GM21619 (cell line): ENCODE measurements around the gene TMX2.
"Not testable (repeated sequence)": the region's sequence is repeated elsewhere in the genome, so short reads cannot be mapped to it uniquely, and the experiment has no call there.

Experiments used
- ATAC-seq: cut with Tn5 transposase; IDR thresholded peaks from one replicate; pipeline ENCODE4 v1.9.1; 2021; ENCODE audit not compliant: unreplicated experiment

TMX2 gene, protein sequence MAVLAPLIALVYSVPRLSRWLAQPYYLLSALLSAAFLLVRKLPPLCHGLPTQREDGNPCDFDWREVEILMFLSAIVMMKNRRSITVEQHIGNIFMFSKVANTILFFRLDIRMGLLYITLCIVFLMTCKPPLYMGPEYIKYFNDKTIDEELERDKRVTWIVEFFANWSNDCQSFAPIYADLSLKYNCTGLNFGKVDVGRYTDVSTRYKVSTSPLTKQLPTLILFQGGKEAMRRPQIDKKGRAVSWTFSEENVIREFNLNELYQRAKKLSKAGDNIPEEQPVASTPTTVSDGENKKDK

DNA sequence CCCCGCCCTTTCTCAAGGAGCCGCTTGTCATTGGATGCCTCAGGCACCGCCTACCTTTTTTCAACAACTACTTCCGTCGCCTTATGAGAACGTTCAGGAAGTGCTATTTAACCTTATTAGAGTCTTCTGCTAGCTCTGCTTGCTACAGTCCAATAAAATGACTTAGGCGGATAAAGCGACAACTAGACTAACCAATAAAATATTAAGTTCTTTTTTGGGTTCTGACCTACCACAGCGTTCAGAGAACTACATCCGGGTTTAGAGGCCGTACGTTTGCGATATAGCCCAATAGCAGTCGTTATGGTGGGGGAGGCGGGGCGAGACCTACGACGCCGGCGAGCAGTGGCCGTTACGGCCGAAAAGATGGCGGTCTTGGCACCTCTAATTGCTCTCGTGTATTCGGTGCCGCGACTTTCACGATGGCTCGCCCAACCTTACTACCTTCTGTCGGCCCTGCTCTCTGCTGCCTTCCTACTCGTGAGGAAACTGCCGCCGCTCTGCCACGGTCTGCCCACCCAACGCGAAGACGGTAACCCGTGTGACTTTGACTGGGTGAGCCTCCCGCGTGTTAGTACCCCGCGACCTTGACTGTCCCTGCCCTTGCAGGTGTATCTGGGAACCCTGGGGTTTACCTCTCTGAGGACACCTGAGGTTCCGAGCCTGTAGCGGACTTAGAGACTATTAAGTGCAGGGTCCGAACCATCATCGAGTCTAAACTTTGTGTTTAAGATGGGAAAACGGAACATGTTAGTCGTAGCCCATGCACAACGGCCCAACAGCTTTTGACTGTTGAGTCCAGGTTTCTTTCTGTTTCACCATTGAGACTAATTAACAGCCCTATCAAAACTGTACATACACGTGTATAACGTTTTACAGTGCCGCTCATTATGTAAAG, at the start of gene TMX2:
TSS of gene TMX2 (plus strand) at position 338 of the 895 bp plus-strand sequence. CDS start at position 364, 26 bp downstream.
- ATAC-seq = peak; percentile 91

DNA sequence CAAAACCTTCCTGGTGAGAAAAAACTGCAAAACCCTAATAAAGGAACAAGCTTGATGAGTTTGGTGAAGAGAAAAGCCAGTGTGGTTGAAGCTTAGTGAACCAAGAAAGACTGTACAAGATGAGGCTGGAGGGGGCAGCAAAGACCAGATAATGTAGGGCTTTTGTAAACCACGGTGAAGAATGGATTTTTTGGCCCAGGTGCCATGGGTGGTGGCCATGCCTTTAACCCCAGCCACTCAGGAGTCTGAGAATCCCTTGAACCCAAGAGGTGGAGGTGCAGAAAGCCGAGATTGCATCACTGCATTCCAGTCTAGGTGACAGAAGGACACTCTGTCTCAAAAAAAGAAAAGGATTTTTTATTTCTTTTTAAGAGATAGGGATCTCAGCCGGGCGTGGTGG, 49.5 kb upstream of the TMX2 start:
- no peak for ATAC-seq

DNA sequence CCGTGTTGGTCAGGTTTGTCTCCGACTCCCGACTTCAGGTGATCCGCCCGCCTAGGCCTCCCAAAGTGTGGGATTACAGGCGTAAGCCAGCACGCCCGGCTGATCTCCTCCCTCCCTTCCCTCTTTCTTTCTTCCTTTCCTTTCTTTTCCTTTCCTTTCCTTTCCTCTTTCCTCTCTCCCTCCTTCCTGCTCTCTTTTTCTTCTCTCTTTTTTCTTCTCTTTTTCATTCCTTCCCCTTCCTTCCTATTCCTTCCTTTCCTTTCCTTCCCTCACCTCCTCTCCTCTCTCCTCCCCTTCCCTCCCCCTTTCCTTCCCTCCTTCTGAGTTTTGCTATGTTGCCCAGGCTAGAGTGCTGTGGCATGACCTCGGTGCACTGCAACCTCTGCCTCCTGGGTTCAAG, 48.4 kb upstream of the TMX2 start:
- ATAC-seq = no peak

DNA sequence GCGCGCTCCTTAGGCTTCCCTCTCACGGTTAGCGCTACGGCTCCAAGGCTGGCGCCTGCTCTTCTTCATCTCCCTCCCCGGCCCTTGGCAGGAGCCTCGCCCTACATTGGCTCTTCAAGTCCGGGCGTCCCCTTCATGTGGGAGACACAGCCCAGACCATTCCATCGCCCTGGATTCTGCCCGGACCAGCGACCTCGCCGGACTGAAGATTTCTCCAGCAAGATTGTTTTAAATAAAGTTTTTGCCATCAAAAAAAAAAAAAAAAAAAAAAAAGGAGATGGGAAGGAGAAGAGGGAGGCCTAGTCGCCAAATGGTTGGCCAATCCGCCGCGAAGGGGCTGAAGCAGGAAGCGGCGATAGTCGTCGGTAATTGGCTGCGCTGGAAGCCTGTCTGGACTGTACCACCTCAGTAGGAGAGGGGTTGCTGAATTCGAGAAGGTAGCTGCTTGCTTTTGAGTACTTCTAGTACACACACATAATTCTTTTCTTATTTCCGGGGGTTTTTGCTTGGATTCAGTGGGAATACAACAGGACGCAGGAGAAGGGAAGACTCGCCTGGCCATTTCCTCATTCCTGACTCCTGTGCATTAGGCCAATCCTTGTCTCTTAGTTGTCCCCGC, 45.2 kb upstream of the TMX2 start:
- ATAC-seq = peak; percentile 66

DNA sequence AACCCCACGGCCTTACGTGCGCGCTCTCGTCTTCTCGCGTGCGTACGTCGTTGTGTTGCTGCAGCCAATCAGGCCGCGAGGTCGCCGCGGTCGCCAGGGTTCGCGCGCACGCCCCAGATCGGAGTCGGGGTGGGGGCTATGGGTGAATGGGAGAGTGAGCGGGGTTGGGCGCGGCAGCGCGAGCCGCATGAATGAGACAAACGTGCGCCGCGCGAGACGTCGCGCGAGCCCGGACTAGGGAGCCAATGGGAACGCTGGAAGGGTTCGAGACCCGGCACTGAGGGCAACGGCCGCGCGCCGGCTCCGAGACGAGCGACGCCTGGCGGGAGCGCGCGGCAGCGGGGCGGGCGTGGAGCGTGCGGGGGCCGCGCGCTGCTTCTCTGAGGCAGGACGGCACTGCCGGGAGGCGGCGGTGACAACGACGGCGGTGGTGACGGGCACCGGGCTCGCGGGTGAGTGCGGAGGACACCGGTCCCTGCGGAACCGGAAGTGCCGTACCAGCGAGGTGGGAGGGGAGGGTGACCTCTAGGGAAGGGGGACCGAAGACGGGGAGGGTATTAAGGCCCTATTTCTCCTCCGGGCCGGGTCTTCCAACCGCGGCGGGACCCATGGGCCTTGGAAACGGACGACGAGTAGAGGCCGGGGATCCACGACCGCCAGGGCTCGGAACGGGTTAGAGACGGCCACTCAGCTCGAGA, 44.5 kb upstream of the TMX2 start, which contains the start of gene ZDHHC5:
TSS of gene ZDHHC5 (plus strand) at position 379 of the 698 bp plus-strand sequence. CDS start 4,977 bp downstream, outside the sequence.
- peak; percentile 77 for ATAC-seq

DNA sequence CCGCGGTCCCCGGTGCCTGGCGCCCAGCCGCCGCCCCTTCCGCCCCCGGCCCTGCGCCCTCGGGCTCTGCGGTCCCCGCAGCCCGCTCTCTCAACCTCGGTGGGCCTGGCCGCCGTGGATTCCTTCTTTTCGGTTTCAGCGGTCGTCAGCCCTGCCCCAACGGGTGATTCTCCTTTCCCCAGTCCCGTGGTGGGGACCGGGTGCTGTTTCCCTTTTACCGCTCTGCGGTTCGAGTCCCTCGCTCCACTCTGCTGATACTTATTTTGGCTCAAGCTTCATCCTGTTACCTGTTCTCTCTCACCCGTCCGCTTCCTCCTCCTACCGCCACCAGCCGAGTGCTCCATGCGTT, 44.0 kb upstream of the TMX2 start:
- peak; percentile 8 for ATAC-seq

DNA sequence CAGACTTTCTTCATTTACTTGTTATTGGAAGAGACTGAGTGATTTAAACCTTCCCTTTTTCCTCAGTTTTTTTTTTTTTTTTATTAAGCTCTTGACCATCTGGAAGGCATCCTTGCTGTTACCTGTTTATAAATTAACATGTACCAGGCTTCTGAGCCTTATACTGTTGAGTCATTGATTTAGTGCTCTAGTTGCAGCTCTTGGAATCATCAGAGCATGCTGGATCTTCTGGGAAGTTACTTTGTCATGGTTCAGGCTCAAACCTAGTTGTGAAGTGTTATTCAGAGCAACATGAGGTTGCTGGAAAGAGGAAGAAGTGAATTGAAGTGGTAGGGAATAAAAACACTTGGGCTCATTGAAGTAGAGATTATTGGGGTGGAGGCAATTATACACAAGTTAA, 38.1 kb upstream of the TMX2 start:
- ATAC-seq = no peak

DNA sequence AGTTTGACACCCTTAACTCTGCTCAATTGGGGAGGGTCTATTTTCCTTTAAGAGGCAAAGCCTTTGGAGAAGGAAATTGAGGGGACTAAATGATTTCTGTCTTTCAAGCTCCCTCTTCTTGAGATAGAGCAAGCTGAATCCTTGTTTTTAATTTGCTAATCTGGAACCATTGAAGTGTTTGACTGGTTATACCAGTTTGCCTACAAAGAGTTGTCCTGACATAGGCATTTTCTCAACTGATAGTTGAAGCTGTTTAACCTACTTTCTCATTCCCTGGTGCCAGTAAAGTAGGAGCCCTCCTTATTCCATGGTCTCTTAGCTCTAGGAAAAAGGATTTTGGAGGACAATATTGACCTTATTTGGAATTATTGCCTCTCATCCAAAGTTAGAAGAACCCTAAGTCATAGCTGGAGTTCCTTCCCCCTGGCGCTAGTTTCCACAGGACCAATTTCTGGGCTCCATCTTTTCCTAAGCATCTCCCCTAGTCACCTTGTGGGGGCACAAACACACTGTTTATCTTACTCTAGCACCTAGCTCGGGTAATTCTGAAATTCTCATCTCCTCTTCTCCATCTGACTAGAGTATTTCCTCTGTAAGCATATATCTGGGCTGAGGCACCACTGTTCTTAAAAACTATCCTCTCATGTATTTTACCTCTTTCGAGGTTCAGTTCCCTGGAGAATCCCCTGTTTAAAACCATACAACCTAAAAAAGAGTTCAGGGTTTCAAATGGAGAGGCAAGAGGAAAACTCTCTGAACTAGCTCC, 37.0 kb upstream of the TMX2 start:
- no peak for ATAC-seq

DNA sequence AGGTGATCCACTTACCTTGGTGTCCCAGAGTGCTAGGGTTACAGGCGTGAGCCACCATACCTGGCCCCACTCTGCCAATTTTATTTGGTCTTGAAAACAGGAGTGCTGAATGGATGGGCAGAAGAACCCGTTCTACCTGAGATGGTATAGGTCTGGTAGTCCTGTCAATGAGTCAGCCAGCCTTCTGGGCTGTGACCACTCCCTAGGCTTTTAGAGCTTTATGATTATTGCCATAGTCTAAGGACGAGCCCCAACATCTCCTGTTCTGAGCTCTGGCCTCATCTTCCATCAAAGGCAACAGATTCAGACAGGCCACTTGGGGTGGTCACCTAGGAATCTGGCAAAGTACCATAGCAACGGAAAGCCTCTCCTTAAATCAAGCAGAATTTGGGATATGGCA, 33.0 kb upstream of the TMX2 start:
- no peak for ATAC-seq

DNA sequence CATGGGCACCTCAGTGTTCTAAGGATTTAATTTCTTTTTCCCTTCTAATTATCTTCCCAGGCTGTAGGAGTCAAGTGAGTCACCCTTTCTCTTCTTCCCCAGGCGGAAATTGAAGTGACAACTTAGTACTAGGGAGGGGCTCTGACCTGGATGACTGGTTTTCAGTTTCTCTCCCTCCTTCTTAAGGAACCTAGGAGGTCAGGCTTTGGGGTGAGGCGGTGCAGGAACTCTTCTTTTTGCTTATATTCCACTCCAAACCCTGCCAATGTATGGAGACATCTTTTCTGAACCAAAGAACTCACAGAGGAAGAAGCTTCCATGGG, 31.9 kb upstream of the TMX2 start:
- peak; percentile 41 for ATAC-seq

DNA sequence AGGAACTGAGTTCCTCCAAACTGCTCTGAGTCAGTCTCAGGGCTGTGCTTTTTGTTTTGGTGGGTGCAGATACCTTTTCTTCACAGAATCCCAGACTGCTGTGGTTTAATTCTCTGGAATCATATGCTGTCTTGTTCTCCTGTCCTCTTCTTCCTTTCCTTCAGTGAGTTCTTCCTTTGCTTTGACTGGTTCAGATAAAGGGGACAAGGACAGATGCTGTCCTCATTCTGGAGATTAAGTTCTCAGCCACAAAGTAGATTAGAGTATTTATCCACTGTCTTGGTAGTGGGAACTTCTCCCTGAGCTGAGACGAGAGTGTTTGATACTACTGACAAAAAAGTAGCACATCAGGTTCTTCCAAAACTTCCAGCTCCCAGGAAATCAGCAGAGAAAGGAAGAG, 31.2 kb upstream of the TMX2 start:
- no peak for ATAC-seq

DNA sequence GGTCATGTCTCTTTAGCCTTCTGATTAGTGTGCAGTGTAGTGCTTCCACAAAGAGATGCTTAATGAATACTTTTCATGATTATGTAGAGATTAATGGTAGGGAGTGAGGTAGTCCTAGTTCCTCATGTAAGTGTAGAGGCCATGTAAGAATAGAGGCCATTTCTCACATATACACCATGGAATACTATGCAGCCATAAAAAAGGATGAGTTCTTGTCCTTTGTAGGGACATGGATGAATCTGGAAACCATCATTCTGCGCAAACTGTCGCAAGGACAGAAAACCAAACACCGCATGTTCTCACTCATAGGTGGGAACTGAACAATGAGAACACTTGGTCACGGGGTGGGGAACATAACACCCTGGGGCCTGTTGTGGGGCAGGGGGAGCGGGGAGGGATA, 21.9 kb upstream of the TMX2 start:
- ATAC-seq = not testable (repeated sequence)

DNA sequence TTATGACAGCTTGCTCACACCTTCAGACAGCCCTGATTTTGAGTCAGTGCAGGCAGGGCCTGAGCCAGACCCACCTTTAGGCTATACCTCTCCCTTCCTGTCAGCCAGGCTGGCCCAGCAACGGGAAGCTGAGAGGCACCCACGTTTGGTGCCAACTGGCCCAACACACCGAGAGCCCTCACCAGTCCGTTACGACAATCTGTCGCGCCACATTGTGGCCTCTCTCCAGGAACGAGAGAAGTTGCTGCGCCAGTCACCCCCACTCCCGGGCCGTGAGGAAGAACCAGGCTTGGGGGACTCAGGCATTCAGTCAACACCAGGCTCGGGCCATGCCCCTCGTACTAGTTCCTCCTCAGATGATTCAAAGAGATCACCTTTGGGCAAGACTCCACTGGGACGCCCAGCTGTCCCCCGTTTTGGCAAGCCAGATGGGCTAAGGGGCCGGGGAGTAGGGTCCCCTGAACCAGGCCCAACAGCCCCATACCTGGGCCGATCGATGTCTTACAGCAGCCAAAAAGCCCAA, 13.5 kb upstream of the TMX2 start:
- no peak for ATAC-seq

DNA sequence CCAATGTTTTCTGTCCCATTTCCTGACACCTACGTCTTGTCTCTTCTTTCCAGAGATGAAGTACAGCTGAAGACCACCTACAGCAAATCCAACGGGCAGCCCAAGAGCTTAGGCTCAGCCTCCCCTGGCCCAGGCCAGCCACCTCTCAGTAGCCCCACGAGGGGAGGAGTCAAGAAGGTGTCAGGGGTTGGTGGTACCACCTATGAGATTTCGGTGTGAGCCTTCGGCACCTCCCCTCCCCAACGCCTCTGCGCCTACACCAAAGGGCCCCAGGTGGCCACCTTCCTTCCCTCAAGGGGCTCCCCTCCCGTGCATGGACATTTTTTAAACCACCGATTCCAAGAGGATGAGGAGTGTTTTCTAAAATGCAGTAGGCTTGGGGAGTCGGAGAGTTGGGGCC, 12.6 kb upstream of the TMX2 start:
- no peak for ATAC-seq

DNA sequence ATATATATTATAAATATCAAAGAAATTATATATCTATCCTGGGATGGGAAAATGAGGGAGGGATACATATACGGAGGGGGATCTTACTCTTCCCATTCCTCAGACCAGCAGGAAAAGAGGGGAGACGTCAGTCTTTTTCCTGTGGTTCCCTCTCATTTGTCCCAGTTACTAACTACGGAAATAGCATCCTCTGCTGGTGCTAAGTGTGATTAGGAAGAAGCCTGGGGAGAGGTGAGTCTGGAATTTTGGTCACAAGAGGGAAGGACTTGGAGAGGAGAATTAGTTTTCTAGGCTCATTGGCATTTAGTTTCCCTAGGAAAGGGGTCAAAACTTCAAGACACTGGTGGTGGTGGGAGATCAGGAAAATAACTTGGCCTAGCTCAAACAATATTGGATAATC, 12.0 kb upstream of the TMX2 start:
- ATAC-seq = no peak

DNA sequence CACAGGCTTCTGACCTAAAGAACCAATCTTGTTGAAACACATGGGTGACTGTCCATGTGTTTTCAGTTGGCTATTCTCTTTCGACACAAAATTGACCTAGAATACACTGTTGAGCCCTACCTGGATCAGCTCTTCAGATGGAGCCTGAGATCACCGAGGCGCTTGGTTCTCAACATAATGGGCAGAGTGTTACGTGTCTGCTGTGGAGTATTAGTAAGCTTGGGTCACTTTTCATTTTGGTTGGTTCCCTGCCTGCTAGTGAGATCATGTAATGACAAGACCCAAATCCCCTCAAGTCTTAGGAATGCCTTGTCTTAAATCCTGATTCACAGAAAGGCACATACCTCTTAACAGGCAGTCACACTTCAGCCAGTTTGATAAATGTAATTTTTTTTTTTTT, 9.1 kb upstream of the TMX2 start:
- ATAC-seq = no peak

DNA sequence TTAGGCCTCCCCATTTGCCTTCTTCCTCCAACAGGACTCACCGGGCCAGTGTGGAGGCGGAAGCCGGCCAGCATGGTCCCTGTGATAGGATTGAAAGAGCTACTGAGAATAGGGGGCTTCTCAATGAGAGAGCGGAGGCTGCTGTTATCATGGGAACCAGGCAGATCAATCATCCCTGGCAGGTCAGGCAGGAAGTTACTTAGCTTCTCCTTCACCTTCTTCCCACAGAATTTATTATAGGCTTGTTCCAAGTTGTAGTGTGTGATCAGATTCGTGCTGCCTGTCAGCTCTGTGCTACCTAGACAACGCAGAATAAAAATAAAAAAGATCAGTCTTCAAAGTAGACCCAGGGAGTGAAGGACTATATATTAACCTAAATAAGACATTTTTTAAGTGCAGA, 7.5 kb upstream of the TMX2 start:
- ATAC-seq = no peak

DNA sequence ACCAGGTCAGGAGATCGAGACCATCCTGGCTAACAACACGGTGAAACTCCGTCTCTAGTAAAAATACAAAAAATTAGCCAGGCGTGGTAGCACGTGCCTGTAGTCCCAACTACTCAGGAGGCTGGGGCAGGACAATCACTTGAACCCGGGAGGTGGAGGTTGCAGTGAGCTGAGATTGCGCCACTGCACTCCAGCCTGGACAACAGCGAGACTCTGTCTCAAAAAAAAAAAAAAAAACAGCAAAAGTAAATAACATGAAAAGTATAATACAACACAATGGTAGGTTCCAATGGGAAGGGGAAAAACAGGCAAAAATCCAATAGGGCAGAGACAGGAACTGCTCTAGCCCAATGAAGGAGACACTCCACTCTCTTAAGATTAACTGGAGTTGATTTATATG, 7.0 kb upstream of the TMX2 start:
- ATAC-seq = not testable (repeated sequence)

DNA sequence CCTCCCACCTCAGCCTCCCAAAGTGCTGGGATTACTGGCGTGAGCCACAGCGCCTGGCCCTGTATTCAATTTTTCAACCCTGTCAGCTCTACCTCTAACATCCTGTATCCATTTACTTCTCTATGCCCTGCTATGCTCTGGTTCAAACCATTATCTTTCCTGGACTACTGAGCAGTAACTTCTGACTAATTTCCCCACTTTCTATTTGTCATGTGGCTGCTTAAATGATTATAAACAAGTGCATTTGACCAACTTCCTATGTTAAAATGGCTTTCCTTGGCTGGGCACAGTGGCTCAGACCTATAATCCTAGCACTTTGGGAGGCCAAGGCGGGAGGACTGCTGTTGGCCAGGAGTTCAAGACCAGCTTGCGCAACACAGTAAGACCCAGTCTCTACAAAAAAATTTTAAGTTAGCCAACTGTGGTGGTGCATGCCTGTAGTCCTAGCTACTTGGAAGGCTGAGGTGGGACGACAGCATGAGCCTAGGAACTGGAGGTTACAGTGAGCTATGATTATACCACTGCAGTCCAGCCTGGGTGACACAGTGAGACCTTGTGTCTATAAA, 2.5 kb upstream of the TMX2 start:
- no peak for ATAC-seq
